Karpas-422 (cell line): ENCODE measurements around the gene PTPN12. TPM values are rescaled to one million over a fixed set of nuclear protein-coding genes. Genes with fewer than 3 reads are reported as not detected.

Experiments used
- DNase-seq: peaks from one replicate; pipeline ENCODE4 v3.0.0-alpha.2; 2015
- H2AFZ ChIP-seq: fragments of 200-600 bp; sonication (generic); 2 replicates; pipeline ENCODE4 v1.6.1; 2014; ENCODE audit warnings: antibody characterized with exemption, low read length, mixed read lengths
- H3K27ac ChIP-seq: fragments of 200-600 bp; sonication (generic); 2 replicates; pipeline ENCODE4 v1.5.1; 2014; ENCODE audit warnings: mild to moderate bottlenecking, low read length, moderate library complexity
- H3K27me3 ChIP-seq: fragments of 200-600 bp; sonication (generic); 2 replicates; pipeline ENCODE4 v1.6.1; 2014; ENCODE audit warnings: low read length, mixed read lengths
- H3K36me3 ChIP-seq: fragments of 200-600 bp; sonication (generic); 2 replicates; pipeline ENCODE4 v1.6.1; 2014; ENCODE audit warnings: low read length, mixed read lengths; ENCODE audit not compliant: insufficient read depth
- H3K4me1 ChIP-seq: fragments of 200-600 bp; sonication (generic); 2 replicates; pipeline ENCODE4 v1.6.1; 2014; ENCODE audit warnings: mild to moderate bottlenecking, low read length, mixed read lengths
- H3K4me2 ChIP-seq: fragments of 200-600 bp; sonication (generic); 2 replicates; pipeline ENCODE4 v1.6.1; 2014; ENCODE audit warnings: low read length, low read depth, mild to moderate bottlenecking; ENCODE audit not compliant: poor library complexity, severe bottlenecking
- H3K4me3 ChIP-seq: fragments of 200-600 bp; sonication (generic); 2 replicates; pipeline ENCODE4 v1.5.1; 2014; ENCODE audit warnings: mild to moderate bottlenecking, antibody characterized with exemption, low read length, mixed read lengths
- H3K79me2 ChIP-seq: fragments of 200-600 bp; sonication (generic); 2 replicates; pipeline ENCODE4 v1.6.1; 2014; ENCODE audit warnings: mild to moderate bottlenecking, low read length, mixed read lengths
- H3K9ac ChIP-seq: fragments of 200-600 bp; sonication (generic); 2 replicates; pipeline ENCODE4 v1.6.0; 2014; ENCODE audit warnings: low read length
- H3K9me2 ChIP-seq: fragments of 200-600 bp; sonication (generic), shearing (Covaris generic); replicated peaks from 2 replicates; pipeline ENCODE4 v1.6.0; 2014; ENCODE audit warnings: mild to moderate bottlenecking, low read length, moderate library complexity; ENCODE audit not compliant: insufficient read depth
- H3K9me3 ChIP-seq: fragments of 300-700, 200-600 bp; sonication (generic); 2 replicates; pipeline ENCODE4 v1.6.1; 2014; ENCODE audit warnings: low read length, mixed read lengths
- H4K20me1 ChIP-seq: fragments of 200-600 bp; sonication (generic); 2 replicates; pipeline ENCODE4 v1.6.1; 2014; ENCODE audit warnings: mild to moderate bottlenecking, antibody characterized with exemption, low read length, low read depth; ENCODE audit not compliant: insufficient read depth
- total RNA-seq: library from RNA; depleted of rRNA; stranded (reverse); fragments of >200 nt; shearing (Covaris generic); gene quantifications from 2 replicates; pipeline ENCODE4 v1.2.3, GENCODE V29; 2014; ENCODE audit warnings: low replicate concordance

PTPN12 gene
- total RNA-seq, 1 experiment from 2014 or later: 17.1 TPM

DNA sequence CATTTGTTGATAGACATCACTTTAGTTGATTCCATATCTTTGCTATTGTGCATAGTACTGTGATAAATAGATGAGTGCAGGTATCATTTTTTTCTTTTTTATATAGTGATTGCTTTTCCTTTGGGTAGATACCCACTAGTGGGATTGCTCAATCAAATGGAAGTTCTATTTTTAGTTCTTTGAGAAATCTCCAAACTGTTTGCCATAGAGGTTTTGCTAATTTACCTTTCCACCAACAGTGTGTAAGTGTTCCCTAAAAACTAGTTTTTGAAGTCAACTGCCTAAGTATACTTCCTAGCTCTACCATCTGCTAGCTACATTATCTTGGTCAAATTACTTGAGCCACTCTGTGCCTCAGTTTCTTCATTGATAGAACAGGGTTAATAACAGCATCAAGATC lies 127.6 kb downstream of the PTPN12 start:
- H2AFZ ChIP-seq: no peak overlapping the region
- no peaks in the 10 kb centered on the region for H3K36me3 ChIP-seq
- no peak overlapping the region for H3K9ac ChIP-seq
- DNase-seq: no peak
- H3K27ac ChIP-seq: no peak overlapping the region
- no peaks in the 10 kb centered on the region for H3K9me2 ChIP-seq
- H3K79me2 ChIP-seq: no peaks in the 10 kb centered on the region
- H3K4me2 ChIP-seq: no peak overlapping the region
- H3K27me3 ChIP-seq: no peaks in the 10 kb centered on the region
- H3K4me3 ChIP-seq: no peak overlapping the region
- no peaks in the 10 kb centered on the region for H3K9me3 ChIP-seq
- no peaks in the 10 kb centered on the region for H4K20me1 ChIP-seq
- no peaks in the 10 kb centered on the region for H3K4me1 ChIP-seq

DNA sequence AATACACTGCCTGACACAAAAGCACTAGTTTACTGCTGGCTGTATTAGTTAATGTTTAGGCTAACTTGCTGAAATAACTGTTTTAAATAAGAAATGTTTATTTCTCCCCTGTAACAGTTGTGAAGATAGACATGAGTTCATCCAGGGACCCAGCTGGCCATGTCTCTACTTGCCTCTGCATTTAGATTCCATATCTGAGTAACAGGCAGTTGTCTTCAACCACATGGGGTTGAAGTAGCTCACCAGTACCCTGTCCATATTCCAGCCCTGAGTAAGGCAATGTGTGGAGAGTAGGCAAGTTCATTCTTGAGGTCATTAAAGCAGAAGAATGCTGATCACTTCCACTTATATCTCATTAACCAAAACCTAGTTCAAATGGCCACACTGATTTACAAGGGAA lies 128.1 kb downstream of the PTPN12 start:
- Histone ChIP-seq H3K36me3 (no peaks in the 10 kb centered on the region), H3K27ac (no peak overlapping the region), H2AFZ (no peak overlapping the region), H3K79me2 (no peaks in the 10 kb centered on the region), H3K9me2 (no peaks in the 10 kb centered on the region), H3K9me3 (no peaks in the 10 kb centered on the region), H3K4me1 (no peaks in the 10 kb centered on the region), H3K9ac (no peak overlapping the region), H3K27me3 (no peaks in the 10 kb centered on the region), H3K4me2 (no peak overlapping the region), H4K20me1 (no peaks in the 10 kb centered on the region), H3K4me3 (no peak overlapping the region)
- peak; percentile 32 for DNase-seq

DNA sequence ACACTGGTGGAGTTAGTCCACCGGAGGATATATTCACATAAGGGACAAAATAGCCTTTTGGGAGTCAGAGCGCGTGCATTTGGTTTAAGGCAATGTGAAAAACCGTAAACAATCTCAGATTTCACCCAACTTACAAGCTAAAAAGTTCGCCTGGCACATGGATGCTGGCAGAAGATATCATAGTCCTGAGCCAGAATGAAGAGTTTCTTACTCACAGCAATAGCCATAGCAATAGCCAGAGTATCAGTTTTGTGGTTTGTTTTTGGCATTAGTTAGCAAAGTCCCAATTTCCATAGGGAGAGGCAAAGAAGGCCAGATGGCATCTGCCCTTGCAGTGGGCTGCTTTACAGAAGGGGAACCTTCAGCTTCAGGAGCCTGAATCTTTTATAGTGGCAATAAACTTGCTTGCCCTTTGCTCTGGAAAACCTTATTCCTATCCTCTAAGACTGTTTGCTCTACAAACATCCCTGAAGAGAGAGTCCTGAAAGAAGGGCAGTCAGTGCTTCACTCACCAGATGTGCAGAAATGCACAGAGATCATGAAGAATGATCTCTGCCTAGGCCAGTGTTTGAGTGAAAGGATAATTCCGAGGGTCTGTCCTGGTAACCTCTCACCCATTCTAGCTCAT lies 130.5 kb downstream of the PTPN12 start:
- H3K9ac ChIP-seq: no peak overlapping the region
- no peak overlapping the region for H3K4me2 ChIP-seq
- H3K27ac ChIP-seq: no peak overlapping the region
- no peaks in the 10 kb centered on the region for H3K36me3 ChIP-seq
- H3K79me2 ChIP-seq: no peaks in the 10 kb centered on the region
- H3K27me3 ChIP-seq: no peaks in the 10 kb centered on the region
- no peaks in the 10 kb centered on the region for H4K20me1 ChIP-seq
- H3K9me2 ChIP-seq: no peaks in the 10 kb centered on the region
- no peak overlapping the region for H3K4me3 ChIP-seq
- H3K4me1 ChIP-seq: no peaks in the 10 kb centered on the region
- DNase-seq: no peak
- H2AFZ ChIP-seq: no peak overlapping the region
- H3K9me3 ChIP-seq: no peaks in the 10 kb centered on the region

DNA sequence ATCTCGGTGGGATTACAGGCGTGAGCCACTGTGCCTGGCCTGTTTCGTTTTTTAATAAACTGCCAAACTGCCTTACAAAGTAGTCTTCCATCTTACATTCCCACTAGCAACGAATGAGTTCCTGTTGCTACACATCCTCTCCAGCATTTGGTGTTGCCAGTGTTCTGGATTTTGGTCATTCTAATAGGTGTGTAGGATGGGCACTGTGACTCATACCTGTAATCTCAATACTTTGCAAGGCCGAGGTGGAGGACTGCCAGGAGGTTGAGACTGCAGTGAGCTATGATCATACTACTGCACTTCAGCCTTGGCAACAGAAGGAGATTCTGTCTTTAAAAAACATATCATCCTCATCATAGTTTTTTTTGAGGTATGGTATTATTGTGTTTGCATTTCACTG lies 137.8 kb downstream of the PTPN12 start:
- Histone ChIP-seq H4K20me1 (no peaks in the 10 kb centered on the region), H3K9ac (no peak overlapping the region), H3K27me3 (no peaks in the 10 kb centered on the region), H3K4me1 (no peaks in the 10 kb centered on the region), H3K27ac (no peak overlapping the region), H3K36me3 (no peaks in the 10 kb centered on the region), H3K4me3 (no peak overlapping the region), H3K4me2 (no peak overlapping the region), H3K79me2 (no peaks in the 10 kb centered on the region), H3K9me2 (no peaks in the 10 kb centered on the region), H3K9me3 (no peaks in the 10 kb centered on the region), H2AFZ (no peak overlapping the region)
- no peak for DNase-seq

DNA sequence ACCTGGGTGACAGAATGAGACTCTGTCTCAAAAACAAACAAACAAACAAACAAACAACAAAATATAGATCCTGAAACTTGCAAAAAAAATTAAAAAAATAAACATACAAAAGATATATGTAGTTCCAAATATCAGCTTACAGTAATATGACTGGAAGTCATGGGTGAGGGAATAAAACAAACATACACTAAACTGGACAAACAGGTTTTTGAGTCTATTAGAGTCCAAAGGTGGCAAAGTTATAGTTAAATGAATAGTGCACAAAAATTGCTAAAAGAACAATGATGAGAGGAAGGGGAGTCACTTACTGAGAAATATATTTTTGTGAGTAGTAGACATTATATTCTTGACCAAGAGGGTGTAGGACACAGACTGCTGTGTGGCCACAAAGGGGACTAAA lies 142.5 kb downstream of the PTPN12 start:
- Histone ChIP-seq H3K4me1 (no peaks in the 10 kb centered on the region), H3K79me2 (peaks cover 14% of the 10 kb centered on the region), H3K9ac (no peak overlapping the region), H3K27ac (no peak overlapping the region), H3K9me3 (no peaks in the 10 kb centered on the region), H3K4me2 (no peak overlapping the region), H4K20me1 (no peaks in the 10 kb centered on the region), H3K9me2 (no peaks in the 10 kb centered on the region), H3K36me3 (no peaks in the 10 kb centered on the region; the same call in 1 of the 2 replicates), H3K4me3 (no peak overlapping the region), H3K27me3 (no peaks in the 10 kb centered on the region), H2AFZ (no peak overlapping the region)
- DNase-seq: no peak

DNA sequence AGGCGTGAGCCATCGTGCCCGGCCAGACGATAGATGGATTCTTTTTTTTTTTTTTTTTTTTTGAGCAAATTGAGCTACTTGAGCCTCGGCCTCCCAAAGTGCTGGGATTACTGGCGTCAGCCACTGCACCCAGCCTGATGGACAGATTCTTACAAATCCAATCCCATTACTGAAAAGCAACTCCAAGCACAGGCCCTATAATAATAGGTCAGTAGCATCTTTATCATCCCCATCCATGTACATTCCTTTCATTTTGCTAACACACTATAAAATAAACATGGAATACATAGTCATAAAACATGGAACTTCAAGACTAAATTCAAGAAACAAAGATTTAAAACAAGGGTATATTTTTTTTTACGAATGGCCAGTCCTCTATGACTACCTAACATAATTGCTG lies 143.2 kb downstream of the PTPN12 start:
- Histone ChIP-seq H2AFZ (no peak overlapping the region), H3K4me1 (no peaks in the 10 kb centered on the region), H3K36me3 (peaks cover 6% of the 10 kb centered on the region; the same call in 1 of the 2 replicates), H4K20me1 (no peaks in the 10 kb centered on the region), H3K9me2 (no peaks in the 10 kb centered on the region), H3K79me2 (peaks cover 20% of the 10 kb centered on the region), H3K9ac (no peak overlapping the region), H3K4me2 (no peak overlapping the region), H3K27ac (no peak overlapping the region), H3K27me3 (no peaks in the 10 kb centered on the region), H3K4me3 (no peak overlapping the region), H3K9me3 (no peaks in the 10 kb centered on the region)
- no peak for DNase-seq

DNA sequence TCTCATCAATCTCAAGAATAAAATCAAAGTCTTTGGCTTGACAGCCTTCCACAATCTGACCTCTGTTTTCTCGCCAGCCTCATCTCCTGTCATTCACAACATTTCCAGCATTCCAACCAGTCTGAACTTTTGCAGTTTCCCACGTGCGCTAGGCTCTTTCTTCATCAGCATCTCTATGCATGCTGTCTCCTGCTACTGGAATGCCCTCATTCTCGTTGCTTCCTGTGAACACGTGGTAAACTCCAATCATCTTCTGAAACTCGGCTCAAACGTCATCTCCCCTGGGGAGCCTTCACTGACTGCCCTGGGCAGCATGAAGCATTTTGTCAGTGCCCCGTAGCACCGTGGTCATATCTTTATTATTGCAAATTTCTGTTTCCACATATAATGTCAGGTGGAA lies 146.9 kb downstream of the PTPN12 start:
- Histone ChIP-seq H3K4me3 (no peak overlapping the region), H3K9me3 (no peaks in the 10 kb centered on the region), H3K4me2 (no peak overlapping the region), H4K20me1 (no peaks in the 10 kb centered on the region), H3K36me3 (peaks cover 7% of the 10 kb centered on the region; the same call in 1 of the 2 replicates), H3K9ac (no peak overlapping the region), H2AFZ (no peak overlapping the region), H3K79me2 (peaks cover 51% of the 10 kb centered on the region), H3K27me3 (no peaks in the 10 kb centered on the region), H3K4me1 (peaks cover 6% of the 10 kb centered on the region; the same call in 1 of the 2 replicates), H3K27ac (no peak overlapping the region), H3K9me2 (no peaks in the 10 kb centered on the region)
- no peak for DNase-seq

DNA sequence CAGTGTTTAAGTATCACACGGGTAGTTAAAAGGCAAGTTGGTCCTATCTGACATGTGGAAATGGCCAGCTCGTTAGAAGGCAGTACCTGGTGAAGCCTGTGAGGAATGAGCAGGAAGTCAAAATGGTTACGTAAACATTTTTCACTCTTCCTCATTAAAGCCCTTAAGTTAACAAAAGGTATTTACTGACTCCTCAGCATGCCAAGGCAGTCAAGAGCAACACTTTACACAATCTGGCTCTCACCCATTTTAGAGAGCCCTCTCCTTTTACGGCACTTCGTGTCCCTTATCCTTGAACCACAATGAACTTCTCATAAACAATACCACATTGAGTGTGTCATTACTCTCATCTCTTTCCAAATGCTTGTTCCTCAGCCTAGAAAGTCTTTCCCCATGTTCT lies 148.1 kb downstream of the PTPN12 start:
- no peak overlapping the region for H3K9ac ChIP-seq
- peaks cover 59% of the 10 kb centered on the region for H3K79me2 ChIP-seq
- H4K20me1 ChIP-seq: no peaks in the 10 kb centered on the region
- H3K36me3 ChIP-seq: peaks cover 7% of the 10 kb centered on the region; the same call in 1 of the 2 replicates
- no peaks in the 10 kb centered on the region for H3K9me2 ChIP-seq
- no peak overlapping the region for H3K4me2 ChIP-seq
- H2AFZ ChIP-seq: no peak overlapping the region
- no peaks in the 10 kb centered on the region for H3K27me3 ChIP-seq
- H3K9me3 ChIP-seq: no peaks in the 10 kb centered on the region
- DNase-seq: no peak
- H3K27ac ChIP-seq: no peak overlapping the region
- H3K4me1 ChIP-seq: peaks cover 6% of the 10 kb centered on the region; the same call in 1 of the 2 replicates
- H3K4me3 ChIP-seq: no peak overlapping the region
